BJ (cell line): ENCODE data around the gene LHPP. TPM values are rescaled to one million over a fixed set of nuclear protein-coding genes. Genes with fewer than 3 reads are reported as not detected.

Source experiments
- CTCF ChIA-PET: fragments of 350-600 bp; formaldehyde crosslinking; extraction: SDS; loops from one replicate; lab custom pipeline; 2021; ENCODE audit warnings: antibody characterized with exemption, inconsistent platforms; lab: Yijun Ruan, JAX
- POLR2A ChIA-PET: fragments of 300-600 bp; sonication (Branson Sonifier 250); formaldehyde crosslinking; extraction: SDS; loops from one replicate; lab custom pipeline; 2021; ENCODE audit warnings: antibody characterized with exemption; lab: Charles Lee
- DNase-seq: peaks from one replicate; pipeline ENCODE4 v3.0.0-alpha.2; 2011; ENCODE audit warnings: low read depth
- H3K27me3 ChIP-seq: 2 replicates; pipeline ENCODE4 v1.6.0; 2011; ENCODE audit warnings: low read length; ENCODE audit not compliant: control insufficient read depth, insufficient read depth
- H3K36me3 ChIP-seq: 2 replicates; pipeline ENCODE4 v1.5.1; 2011; ENCODE audit warnings: low read length; ENCODE audit not compliant: control insufficient read depth, insufficient read depth
- H3K4me3 ChIP-seq: 2 replicates; pipeline ENCODE4 v1.5.1; 2011; ENCODE audit warnings: low read depth, mild to moderate bottlenecking, control low read depth, low read length
- CTCF ChIP-seq: IDR thresholded peaks from 2 replicates; pipeline ENCODE4 v1.5.1; 2011; ENCODE audit warnings: low read depth, mild to moderate bottlenecking, control low read depth, inconsistent platforms, low read length, moderate library complexity; ENCODE audit not compliant: insufficient read depth
- polyA plus RNA-seq: library from polyadenylated mRNA; depleted of rRNA; stranded (reverse); fragments of >200 nt; gene quantifications from 2 replicates; pipeline ENCODE4 v1.2.3, GENCODE V29; 2011

The LHPP gene
- polyA plus RNA-seq, 1 experiment = 23.8 TPM

GRCh38 chr10:124532788-124533187 lies 71.2 kb downstream of the LHPP start:
- no peak for DNase-seq
- no peak for TF ChIP-seq CTCF
- ChIA-PET CTCF (interaction anchor here (0.7 to 4.2 kb wide), 5 partner anchors 14 to 383 kb away, joined by 3 to 27 read pairs (median 3); partner anchors contain the start of gene FAM53B), POLR2A (no interaction called here)
- no peaks in the 10 kb centered on the region for H3K36me3 ChIP-seq
- H3K4me3 ChIP-seq = no peak overlapping the region
- H3K27me3 ChIP-seq = no peaks in the 10 kb centered on the region

- DNase-seq = no peak
- H3K4me3 ChIP-seq = no peak overlapping the region
- ChIA-PET CTCF (interaction anchor here (1.1 to 2.3 kb wide), 2 partner anchors 209 to 211 kb away, joined by 3 to 20 read pairs; partner anchors contain the start of gene FAM53B), POLR2A (no interaction called here)
- H3K36me3 ChIP-seq = no peaks in the 10 kb centered on the region
- no peaks in the 10 kb centered on the region for H3K27me3 ChIP-seq
- TF ChIP-seq CTCF = no peak
These were observed 71.6 kb downstream of the LHPP start for GRCh38 chr10:124533266-124533665.

GRCh38 chr10:124534231-124534798 lies 72.7 kb downstream of the LHPP start:
- ChIA-PET CTCF (interaction anchor here (0.6 to 7.7 kb wide), 5 partner anchors 207 to 951 kb away, joined by 3 to 55 read pairs (median 20); partner anchors contain the start of gene FAM53B), POLR2A (no interaction called here)
- no peak overlapping the region for H3K4me3 ChIP-seq
- DNase-seq = no peak
- 0 out of 2 replicates have a peak, but pooled peaks have one; percentile 13 for TF ChIP-seq CTCF
- H3K36me3 ChIP-seq = no peaks in the 10 kb centered on the region
- H3K27me3 ChIP-seq = no peaks in the 10 kb centered on the region

- CTCF ChIA-PET = interaction anchor here (0.6 to 7.7 kb wide), 6 partner anchors 68 to 951 kb away, joined by 3 to 55 read pairs (median 4); partner anchors contain the start of gene FAM53B
- Histone ChIP-seq H3K36me3 (no peaks in the 10 kb centered on the region), H3K4me3 (no peak overlapping the region), H3K27me3 (no peaks in the 10 kb centered on the region)
- POLR2A ChIA-PET = interaction anchor here (0.6 kb wide), 1 partner anchor 206 kb away, joined by 4 read pairs; no protein-coding TSS in a partner anchor
- DNase-seq = no peak
- TF ChIP-seq CTCF = no peak
These were observed 73.4 kb downstream of the LHPP start for GRCh38 chr10:124534826-124535601.
